ENCODE measurements around the gene MON1A.
A peak's percentile ranks its signal among the peaks of the same experiment; 100 is the strongest.

DNA sequence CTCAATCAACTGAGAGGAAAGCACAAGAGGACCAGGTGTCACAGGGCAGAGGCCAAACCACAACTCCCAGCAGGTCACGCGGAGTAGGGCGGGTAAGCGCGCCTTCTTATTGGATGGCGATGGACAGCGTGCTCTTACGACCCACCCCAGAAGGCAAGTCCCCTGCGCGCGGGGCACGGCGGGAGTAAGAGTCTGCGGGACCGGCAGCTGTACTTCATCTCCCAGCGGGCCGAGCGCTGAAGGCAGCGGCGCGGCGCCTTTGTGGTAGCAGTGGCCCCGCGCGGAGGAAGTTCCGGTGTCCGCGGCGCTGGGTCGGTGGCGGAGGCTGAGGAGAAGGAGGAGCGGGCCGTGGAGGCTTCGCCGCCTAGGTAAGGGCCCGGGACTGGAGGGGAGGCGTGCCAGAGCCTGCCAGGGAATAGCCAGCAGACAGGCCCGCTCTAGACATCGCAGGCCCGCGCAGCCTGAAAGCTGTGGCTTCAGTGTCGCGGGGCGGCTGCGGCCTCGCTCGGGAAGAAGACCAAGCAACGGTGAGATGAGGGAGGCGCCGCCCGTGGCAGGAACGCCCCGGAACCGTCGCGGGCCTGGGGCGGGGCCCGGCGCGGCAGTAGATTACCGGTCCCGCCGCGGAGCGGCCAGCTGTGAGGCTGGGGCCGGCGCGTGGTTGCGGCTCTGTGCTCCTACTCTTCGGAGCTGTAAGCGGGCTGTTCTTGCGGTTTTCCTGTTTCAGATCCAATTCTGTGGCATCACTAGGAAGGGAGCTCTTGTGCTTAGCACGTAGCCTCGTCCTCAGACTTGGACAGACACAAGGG is 10.5 kb upstream of the MON1A start, which contains the start of gene RBM6:
- TF ChIP-seq, protein P1, sequence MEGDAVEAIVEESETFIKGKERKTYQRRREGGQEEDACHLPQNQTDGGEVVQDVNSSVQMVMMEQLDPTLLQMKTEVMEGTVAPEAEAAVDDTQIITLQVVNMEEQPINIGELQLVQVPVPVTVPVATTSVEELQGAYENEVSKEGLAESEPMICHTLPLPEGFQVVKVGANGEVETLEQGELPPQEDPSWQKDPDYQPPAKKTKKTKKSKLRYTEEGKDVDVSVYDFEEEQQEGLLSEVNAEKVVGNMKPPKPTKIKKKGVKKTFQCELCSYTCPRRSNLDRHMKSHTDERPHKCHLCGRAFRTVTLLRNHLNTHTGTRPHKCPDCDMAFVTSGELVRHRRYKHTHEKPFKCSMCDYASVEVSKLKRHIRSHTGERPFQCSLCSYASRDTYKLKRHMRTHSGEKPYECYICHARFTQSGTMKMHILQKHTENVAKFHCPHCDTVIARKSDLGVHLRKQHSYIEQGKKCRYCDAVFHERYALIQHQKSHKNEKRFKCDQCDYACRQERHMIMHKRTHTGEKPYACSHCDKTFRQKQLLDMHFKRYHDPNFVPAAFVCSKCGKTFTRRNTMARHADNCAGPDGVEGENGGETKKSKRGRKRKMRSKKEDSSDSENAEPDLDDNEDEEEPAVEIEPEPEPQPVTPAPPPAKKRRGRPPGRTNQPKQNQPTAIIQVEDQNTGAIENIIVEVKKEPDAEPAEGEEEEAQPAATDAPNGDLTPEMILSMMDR (IDR thresholded peaks at IDR 0.05) = peak in 3 of 4 experiments; percentile 21 to 34 (median 21)
- TF ChIP-seq POLR2A (IDR thresholded peaks at IDR 0.05) = peak; percentile 70 to 91

All from uterus (tissue), 2 donors.